CD4-positive, alpha-beta T cell (primary cell): ENCODE measurements around the gene JAKMIP2. TPM values are rescaled to one million over a fixed set of nuclear protein-coding genes. Genes with fewer than 3 reads are reported as not detected.

Experiments used
- ATAC-seq: fragments of 200-7000 bp; cut with Tn5 transposase; one replicate; pipeline ENCODE4 v1.10.0; 2022; ENCODE audit warnings: mild to moderate bottlenecking; ENCODE audit not compliant: poor library complexity
- CTCF ChIA-PET: fragments of 350-600 bp; sonication (Branson Sonifier 250); formaldehyde crosslinking; loops from one replicate; lab custom pipeline; 2021; ENCODE audit warnings: antibody characterized with exemption, inconsistent platforms; lab: Charles Lee
- POLR2A ChIA-PET: fragments of 350-600 bp; sonication (Branson Sonifier 250); formaldehyde crosslinking; loops from one replicate; lab custom pipeline; 2021; ENCODE audit warnings: antibody characterized with exemption, inconsistent platforms; lab: Charles Lee
- DNase-seq, 14 experiments: peaks; one replicate each; pipeline ENCODE4 v3.0.0-alpha.2; 2013 to 2020; ENCODE audit warnings: mixed read lengths in 2 of 14
- H3K27ac ChIP-seq, 2 donors: one replicate each; pipeline versions ENCODE4 v1.5.1 to v1.7.0; 2013; ENCODE audit warnings: low read length in 2 of 2, low read depth in 1 of 2, mild to moderate bottlenecking in 1 of 2
- H3K27me3 ChIP-seq, 2 experiments: 1 replicate in 1 of 2; 2 replicates in 1 of 2; pipeline versions ENCODE4 v1.6.1 to v1.7.0; 2013; ENCODE audit warnings: low read length in 2 of 2, control low read depth in 1 of 2, mild to moderate bottlenecking in 1 of 2, moderate library complexity in 1 of 2; ENCODE audit not compliant: insufficient read depth in 2 of 2, control insufficient read depth in 1 of 2
- H3K36me3 ChIP-seq: one replicate; pipeline ENCODE4 v1.6.1; 2013; ENCODE audit warnings: low read length, control low read depth; ENCODE audit not compliant: insufficient read depth
- H3K4me1 ChIP-seq: one replicate; pipeline ENCODE4 v1.6.1; 2013; ENCODE audit warnings: low read length, control low read depth; ENCODE audit not compliant: insufficient read depth
- H3K4me3 ChIP-seq: one replicate; pipeline ENCODE4 v1.5.1; 2013; ENCODE audit warnings: mild to moderate bottlenecking, low read length, moderate library complexity
- H3K9me3 ChIP-seq, 2 experiments: 1 replicate in 1 of 2; 2 replicates in 1 of 2; pipeline versions ENCODE4 v1.6.1 to v1.7.0; 2013; ENCODE audit warnings: low read length in 2 of 2, mild to moderate bottlenecking in 2 of 2, control low read depth in 1 of 2, moderate library complexity in 1 of 2; ENCODE audit not compliant: control insufficient read depth in 1 of 2, insufficient read depth in 1 of 2
- H3K27ac Mint-ChIP-seq: one replicate; pipeline ENCODE4 v1.8.0; 2020; ENCODE audit warnings: mixed read lengths
- H3K27me3 Mint-ChIP-seq: one replicate; pipeline ENCODE4 v1.8.0; 2021; ENCODE audit warnings: mixed read lengths
- H3K36me3 Mint-ChIP-seq: one replicate; pipeline ENCODE4 v1.8.0; 2021; ENCODE audit warnings: low read depth, mixed read lengths
- H3K4me1 Mint-ChIP-seq: one replicate; pipeline ENCODE4 v1.8.0; 2021; ENCODE audit warnings: low read depth, mixed read lengths
- H3K4me3 Mint-ChIP-seq: one replicate; pipeline ENCODE4 v1.8.0; 2020; ENCODE audit warnings: mild to moderate bottlenecking, mixed read lengths
- H3K9me3 Mint-ChIP-seq: one replicate; pipeline ENCODE4 v1.8.0; 2020; ENCODE audit warnings: mixed read lengths
- CTCF ChIP-seq: fragments of 200-600 bp; IDR thresholded peaks from one replicate; pipeline ENCODE4 v1.8.0; 2022; ENCODE audit warnings: antibody characterized with exemption, mild to moderate bottlenecking
- intact Hi-C, 2 experiments: fragments of 100-400 bp; cut with DNase I in 1 of 2; cut with micrococcal nuclease in 1 of 2; formaldehyde crosslinking; loops; one replicate each; pipeline versions ENCODE4 v1.15.1 to v1.9.0; 2023 to 2025; cut with DNase I, micrococcal nuclease
- total RNA-seq, 174 experiments: library from RNA in 2 of 174; stranded (reverse) in 2 of 174; gene quantifications; one replicate each; pipeline ENCODE4 v1.2.3 and lab custom pipeline; 2021 to 2026

The JAKMIP2 gene
- total RNA-seq, 2 experiments from 2014 or later, result 0.74 to 1.3 TPM

- peaks cover 30% of the 10 kb centered on the region for H3K36me3 Mint-ChIP-seq
- ATAC-seq, result no peak
- intact Hi-C loops, result no loop called here
- H3K27ac ChIP-seq, result no peak overlapping the region
- DNase-seq, result no peak
- TF ChIP-seq CTCF, result no peak
- H3K36me3 ChIP-seq, result no peaks in the 10 kb centered on the region
- no peaks in the 10 kb centered on the region for H3K27me3 Mint-ChIP-seq
- no peak overlapping the region for H3K4me3 ChIP-seq
- no peaks in the 10 kb centered on the region for H3K27me3 ChIP-seq
- POLR2A ChIA-PET, result no interaction called here
- H3K4me3 Mint-ChIP-seq, result no peak overlapping the region
- H3K4me1 ChIP-seq, result no peaks in the 10 kb centered on the region
- CTCF ChIA-PET, result no interaction called here
- H3K9me3 Mint-ChIP-seq, result no peaks in the 10 kb centered on the region
- H3K4me1 Mint-ChIP-seq, result no peaks in the 10 kb centered on the region
- H3K9me3 ChIP-seq, result no peaks in the 10 kb centered on the region
- H3K27ac Mint-ChIP-seq, result no peak overlapping the region
Observed at GRCh38 chr5:147644460-147644859, 138.1 kb downstream of the JAKMIP2 start.

GRCh38 chr5:147643142-147643541 is 139.4 kb downstream of the JAKMIP2 start:
- intact Hi-C loops, result no loop called here
- H3K4me3 Mint-ChIP-seq, result no peak overlapping the region
- H3K36me3 Mint-ChIP-seq, result peaks cover 30% of the 10 kb centered on the region
- Histone ChIP-seq H3K36me3 (no peaks in the 10 kb centered on the region), H3K4me1 (no peaks in the 10 kb centered on the region), H3K9me3 (no peaks in the 10 kb centered on the region), H3K27ac (no peak overlapping the region), H3K4me3 (no peak overlapping the region), H3K27me3 (no peaks in the 10 kb centered on the region)
- no peak overlapping the region for H3K27ac Mint-ChIP-seq
- DNase-seq (no peak), ATAC-seq (no peak)
- TF ChIP-seq CTCF, result no peak
- no peaks in the 10 kb centered on the region for H3K4me1 Mint-ChIP-seq
- H3K27me3 Mint-ChIP-seq, result no peaks in the 10 kb centered on the region
- CTCF ChIA-PET, result no interaction called here
- POLR2A ChIA-PET, result no interaction called here
- no peaks in the 10 kb centered on the region for H3K9me3 Mint-ChIP-seq

GRCh38 chr5:147642666-147643065 is 139.9 kb downstream of the JAKMIP2 start:
- no peaks in the 10 kb centered on the region for H3K4me1 ChIP-seq
- ChIA-PET POLR2A (no interaction called here), CTCF (no interaction called here)
- no peak overlapping the region for H3K4me3 ChIP-seq
- Mint-ChIP-seq H3K27me3 (no peaks in the 10 kb centered on the region), H3K36me3 (peaks cover 30% of the 10 kb centered on the region), H3K4me1 (no peaks in the 10 kb centered on the region), H3K27ac (no peak overlapping the region), H3K4me3 (no peak overlapping the region), H3K9me3 (no peaks in the 10 kb centered on the region)
- intact Hi-C loops, result no loop called here
- DNase-seq (no peak), ATAC-seq (no peak)
- H3K27me3 ChIP-seq, result no peaks in the 10 kb centered on the region
- no peak for TF ChIP-seq CTCF
- no peaks in the 10 kb centered on the region for H3K9me3 ChIP-seq
- H3K27ac ChIP-seq, result no peak overlapping the region
- H3K36me3 ChIP-seq, result no peaks in the 10 kb centered on the region
